Measurements from ENCODE around the gene KRTAP23-1. TPM values are rescaled to one million over a fixed set of nuclear protein-coding genes. Genes with fewer than 3 reads are reported as not detected.

The KRTAP23-1 gene
- not detected for total RNA-seq
- polyA plus RNA-seq (2013, experiment 1 of 2): not detected
- polyA plus RNA-seq (2013, experiment 2 of 2): not detected
- long read RNA-seq, experiment 1: 0 reads
- long read RNA-seq, experiment 2: 0 reads
- long read RNA-seq, experiment 3: 0 reads
- long read RNA-seq, experiment 4: 0 reads

GRCh38 chr21:30348506-30348905 lies at the start of gene KRTAP23-1:
Gene KRTAP23-1 (minus strand): TSS chr21:30348606. CDS start chr21:30348606, 0 bp downstream.
- Histone ChIP-seq H3K4me3 (ENCODE audit: low read length) (no peak within 1 kb of the TSS), H3K27ac (ENCODE audit: low read depth, low read length) (no peak within 1 kb of the TSS), H3K4me1 (ENCODE audit: control insufficient read depth, insufficient read depth, low read length) (peaks cover 4% of the 10 kb centered on the region), H3K27me3 (ENCODE audit: control insufficient read depth, insufficient read depth, low read length, poor library complexity, severe bottlenecking) (no peaks in the 10 kb centered on the region), H3K9ac (ENCODE audit: extremely low read depth, low read length, poor library complexity, severe bottlenecking) (no peak within 1 kb of the TSS), H3K9me3 (ENCODE audit: control insufficient read depth, low read length) (peaks cover 16% of the 10 kb centered on the region), H3K36me3 (ENCODE audit: control insufficient read depth, insufficient read depth, low read length) (no peaks in the 10 kb centered on the region)
- no peak for DNase-seq
- 93 to 97% methylated on average over 3 to 4 of the region's 4 CpGs for WGBS, 2 experiments (ENCODE audit: insufficient coverage in 1 of 2, insufficient read length in 1 of 2)
- Mint-ChIP-seq H3K4me1 (peaks cover 16% of the 10 kb centered on the region), H3K27ac (no peak within 1 kb of the TSS), H3K9me3 (no peaks in the 10 kb centered on the region), H3K4me3 (no peak within 1 kb of the TSS), H3K27me3 (ENCODE audit: insufficient read depth) (no peaks in the 10 kb centered on the region), H3K36me3 (ENCODE audit: low read depth) (no peaks in the 10 kb centered on the region)
- no peak for TF ChIP-seq CTCF (conservative IDR thresholded peaks at IDR 0.05)

GRCh38 chr21:30395731-30396130 lies 47.3 kb upstream of the KRTAP23-1 start, which contains the start of gene KRTAP13-1:
Gene KRTAP13-1 (plus strand): TSS chr21:30396031. CDS start chr21:30396087, 56 bp downstream.
- Histone ChIP-seq H3K4me3 (ENCODE audit: low read length) (no peak within 1 kb of the TSS), H3K27me3 (ENCODE audit: control insufficient read depth, insufficient read depth, low read length, poor library complexity, severe bottlenecking) (no peaks in the 10 kb centered on the region), H3K27ac (ENCODE audit: low read depth, low read length) (no peak within 1 kb of the TSS), H3K9ac (ENCODE audit: extremely low read depth, low read length, poor library complexity, severe bottlenecking) (no peak within 1 kb of the TSS), H3K4me1 (ENCODE audit: control insufficient read depth, insufficient read depth, low read length) (no peaks in the 10 kb centered on the region), H3K9me3 (ENCODE audit: control insufficient read depth, low read length) (no peaks in the 10 kb centered on the region), H3K36me3 (ENCODE audit: control insufficient read depth, insufficient read depth, low read length) (no peaks in the 10 kb centered on the region)
- DNase-seq: no peak
- no peaks in the 10 kb centered on the region for H3K27me3 Mint-ChIP-seq (ENCODE audit: insufficient read depth)
- WGBS, 2 experiments (ENCODE audit: insufficient coverage in 1 of 2, insufficient read length in 1 of 2): 86 to 94% methylated on average over 2 to 4 of the region's 4 CpGs
- H3K4me3 Mint-ChIP-seq: no peak within 1 kb of the TSS
- no peak for TF ChIP-seq CTCF (conservative IDR thresholded peaks at IDR 0.05)
- H3K36me3 Mint-ChIP-seq (ENCODE audit: low read depth): no peaks in the 10 kb centered on the region
- peaks cover 6% of the 10 kb centered on the region for H3K9me3 Mint-ChIP-seq
- H3K27ac Mint-ChIP-seq: no peak within 1 kb of the TSS
- no peaks in the 10 kb centered on the region for H3K4me1 Mint-ChIP-seq

GRCh38 chr21:30391492-30392025 lies 43.2 kb upstream of the KRTAP23-1 start:
- H3K9ac ChIP-seq (ENCODE audit: extremely low read depth, low read length, poor library complexity, severe bottlenecking): no peak overlapping the region
- Mint-ChIP-seq H3K4me3 (no peak overlapping the region), H3K27ac (no peak overlapping the region), H3K36me3 (ENCODE audit: low read depth) (no peaks in the 10 kb centered on the region), H3K4me1 (no peaks in the 10 kb centered on the region), H3K27me3 (ENCODE audit: insufficient read depth) (no peaks in the 10 kb centered on the region), H3K9me3 (peaks cover 9% of the 10 kb centered on the region)
- TF ChIP-seq CTCF (conservative IDR thresholded peaks at IDR 0.05): no peak
- no peaks in the 10 kb centered on the region for H3K9me3 ChIP-seq (ENCODE audit: control insufficient read depth, low read length)
- no peaks in the 10 kb centered on the region for H3K27me3 ChIP-seq (ENCODE audit: control insufficient read depth, insufficient read depth, low read length, poor library complexity, severe bottlenecking)
- no peak overlapping the region for H3K27ac ChIP-seq (ENCODE audit: low read depth, low read length)
- no peaks in the 10 kb centered on the region for H3K36me3 ChIP-seq (ENCODE audit: control insufficient read depth, insufficient read depth, low read length)
- H3K4me3 ChIP-seq (ENCODE audit: low read length): no peak overlapping the region
- no peak for DNase-seq
- no peaks in the 10 kb centered on the region for H3K4me1 ChIP-seq (ENCODE audit: control insufficient read depth, insufficient read depth, low read length)
- WGBS, 2 experiments (ENCODE audit: insufficient coverage in 1 of 2, insufficient read length in 1 of 2): 85 to 93% methylated on average over 2 of the region's 2 CpGs
